HCT116 (cell line): ENCODE data around the gene OR52A5.

Experiments
- ELF1 ChIP-seq: IDR thresholded peaks from 2 replicates; pipeline ENCODE4 v1.6.1; 2012; ENCODE audit warnings: low read depth, borderline replicate concordance
- EZH2 ChIP-seq: fragments of 200-600 bp; sonication (generic); IDR thresholded peaks from 2 replicates; pipeline ENCODE4 v1.6.1; 2017; ENCODE audit warnings: antibody characterized with exemption, mixed run types
- POLR2AphosphoS5 ChIP-seq: IDR thresholded peaks from 2 replicates; pipeline ENCODE4 v1.6.1; 2011; ENCODE audit warnings: mild to moderate bottlenecking, low read depth, low read length, moderate library complexity
- REST ChIP-seq: IDR thresholded peaks from 2 replicates; pipeline ENCODE4 v1.6.1; 2012; ENCODE audit warnings: low read depth
- SIN3A ChIP-seq: IDR thresholded peaks from 2 replicates; pipeline ENCODE4 v1.6.1; 2012; ENCODE audit warnings: low read depth
- SP1 ChIP-seq: IDR thresholded peaks from 2 replicates; pipeline ENCODE4 v1.6.1; 2012; ENCODE audit warnings: low read depth
- SRF ChIP-seq: IDR thresholded peaks from 2 replicates; pipeline ENCODE4 v1.6.1; 2012; ENCODE audit warnings: low read depth
- TF ChIP-seq, protein P1 (sequence below), 3 experiments: fragments of 200-600 bp in 1 of 3; sonication (generic) in 1 of 3; IDR thresholded peaks in 2 of 3; conservative IDR thresholded peaks in 1 of 3; 2 replicates each; pipeline ENCODE4 v1.5.1; 2012 to 2017; ENCODE audit warnings: low read depth in 2 of 3, low read length in 2 of 3, antibody characterized with exemption in 1 of 3, borderline replicate concordance in 1 of 3, control low read depth in 1 of 3, mild to moderate bottlenecking in 1 of 3, mixed read lengths in 1 of 3, mixed run types in 1 of 3, moderate library complexity in 1 of 3; ENCODE audit not compliant: insufficient read depth in 1 of 3

- no peak for TF ChIP-seq SP1
- no peak for TF ChIP-seq REST
- TF ChIP-seq, protein P1, sequence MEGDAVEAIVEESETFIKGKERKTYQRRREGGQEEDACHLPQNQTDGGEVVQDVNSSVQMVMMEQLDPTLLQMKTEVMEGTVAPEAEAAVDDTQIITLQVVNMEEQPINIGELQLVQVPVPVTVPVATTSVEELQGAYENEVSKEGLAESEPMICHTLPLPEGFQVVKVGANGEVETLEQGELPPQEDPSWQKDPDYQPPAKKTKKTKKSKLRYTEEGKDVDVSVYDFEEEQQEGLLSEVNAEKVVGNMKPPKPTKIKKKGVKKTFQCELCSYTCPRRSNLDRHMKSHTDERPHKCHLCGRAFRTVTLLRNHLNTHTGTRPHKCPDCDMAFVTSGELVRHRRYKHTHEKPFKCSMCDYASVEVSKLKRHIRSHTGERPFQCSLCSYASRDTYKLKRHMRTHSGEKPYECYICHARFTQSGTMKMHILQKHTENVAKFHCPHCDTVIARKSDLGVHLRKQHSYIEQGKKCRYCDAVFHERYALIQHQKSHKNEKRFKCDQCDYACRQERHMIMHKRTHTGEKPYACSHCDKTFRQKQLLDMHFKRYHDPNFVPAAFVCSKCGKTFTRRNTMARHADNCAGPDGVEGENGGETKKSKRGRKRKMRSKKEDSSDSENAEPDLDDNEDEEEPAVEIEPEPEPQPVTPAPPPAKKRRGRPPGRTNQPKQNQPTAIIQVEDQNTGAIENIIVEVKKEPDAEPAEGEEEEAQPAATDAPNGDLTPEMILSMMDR (IDR thresholded peaks at IDR 0.05 in 2 of 3, conservative IDR thresholded peaks at IDR 0.05 in 1 of 3; ENCODE audit: borderline replicate concordance in 1 of 3, insufficient read depth in 1 of 3, low read depth in 2 of 3, low read length in 2 of 3) = no peak
- TF ChIP-seq POLR2AphosphoS5 = no peak
- no peak for TF ChIP-seq SRF
- TF ChIP-seq SIN3A = no peak
- no peak for TF ChIP-seq ELF1
- no peak for TF ChIP-seq EZH2
Observed at GRCh38 chr11:5137014-5137413, 1.1 kb downstream of the OR52A5 start.
